HCEC 1CT (cell line): ENCODE results near the gene BCAS3.
"Not testable (repeated sequence)": the region's sequence is repeated elsewhere in the genome, so short reads cannot be mapped to it uniquely, and the experiment has no call there.

ENCODE experiments used
- DNase-seq: peaks from one replicate; pipeline ENCODE4 v3.0.0-alpha.2; 2017

The BCAS3 gene

GRCh38 chr17:61239953-61240352 lies 562.3 kb downstream of the BCAS3 start:
- no peak for DNase-seq

GRCh38 chr17:61240851-61241468 lies 563.3 kb downstream of the BCAS3 start:
- no peak for DNase-seq

- not testable (repeated sequence) for DNase-seq
These were observed 567.3 kb downstream of the BCAS3 start for GRCh38 chr17:61244988-61245387.

GRCh38 chr17:61245706-61246135 lies 568.1 kb downstream of the BCAS3 start:
- DNase-seq = no peak

- DNase-seq = peak; percentile 64
These were observed 569.8 kb downstream of the BCAS3 start for GRCh38 chr17:61247439-61247838.

- peak; percentile 30 for DNase-seq
These were observed 570.7 kb downstream of the BCAS3 start for GRCh38 chr17:61248399-61248798.

GRCh38 chr17:61249649-61250299 lies 572.1 kb downstream of the BCAS3 start:
- DNase-seq = no peak

- peak; percentile 69 for DNase-seq
These were observed 572.8 kb downstream of the BCAS3 start for GRCh38 chr17:61250335-61250890.

- peak; percentile 97 for DNase-seq
These were observed 574.6 kb downstream of the BCAS3 start for GRCh38 chr17:61251939-61252865.

- DNase-seq = no peak
These were observed 575.7 kb downstream of the BCAS3 start for GRCh38 chr17:61253362-61253761.

GRCh38 chr17:61253937-61254574 lies 576.4 kb downstream of the BCAS3 start:
- no peak for DNase-seq

- DNase-seq = no peak
These were observed 577.3 kb downstream of the BCAS3 start for GRCh38 chr17:61254904-61255303.

GRCh38 chr17:61255647-61256046 lies 578.0 kb downstream of the BCAS3 start:
- DNase-seq = no peak

GRCh38 chr17:61259360-61259759 lies 581.7 kb downstream of the BCAS3 start:
- no peak for DNase-seq

- DNase-seq = no peak
These were observed 582.6 kb downstream of the BCAS3 start for GRCh38 chr17:61260071-61260797.

- DNase-seq = no peak
These were observed 583.5 kb downstream of the BCAS3 start for GRCh38 chr17:61261001-61261637.

- DNase-seq = no peak
These were observed 587.7 kb downstream of the BCAS3 start for GRCh38 chr17:61265397-61265796.

- no peak for DNase-seq
These were observed 590.2 kb downstream of the BCAS3 start for GRCh38 chr17:61267847-61268246.

GRCh38 chr17:61275395-61275794 lies 597.7 kb downstream of the BCAS3 start:
- DNase-seq = no peak

- no peak for DNase-seq
These were observed 599.2 kb downstream of the BCAS3 start for GRCh38 chr17:61276806-61277205.

- no peak for DNase-seq
These were observed 602.0 kb downstream of the BCAS3 start for GRCh38 chr17:61279476-61280145.
